Measurements from ENCODE around the gene TMEM41A.
"Not testable (repeated sequence)": the region's sequence is repeated elsewhere in the genome, so short reads cannot be mapped to it uniquely, and the experiment has no call there.

TMEM41A gene

DNA sequence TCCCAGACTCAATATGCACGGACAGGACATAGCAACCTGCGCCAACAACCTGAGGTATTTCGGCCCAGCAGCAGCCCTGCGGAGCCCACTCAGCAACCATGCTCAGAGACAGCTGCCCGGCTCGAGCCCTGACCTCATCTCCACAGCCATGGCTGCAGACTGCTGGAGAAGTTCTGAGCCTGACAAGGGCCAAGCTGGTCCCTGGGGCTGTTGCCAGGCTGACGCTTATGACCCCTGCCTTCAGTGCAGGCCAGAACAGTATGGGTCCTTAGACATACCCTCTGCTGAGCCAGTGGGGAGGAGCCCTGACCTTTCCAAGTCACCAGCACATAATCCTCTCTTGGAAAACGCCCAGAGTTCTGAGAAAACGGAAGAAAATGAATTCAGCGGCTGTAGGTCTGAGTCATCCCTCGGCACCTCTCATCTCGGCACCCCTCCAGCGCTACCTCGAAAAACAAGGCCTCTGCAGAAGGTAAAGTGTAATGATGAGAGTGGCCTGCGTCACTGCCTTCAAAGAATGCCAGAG lies 25.5 kb downstream of the TMEM41A start:
- H3K27ac ChIP-seq, result no peak overlapping the region
- TF ChIP-seq, protein P1, sequence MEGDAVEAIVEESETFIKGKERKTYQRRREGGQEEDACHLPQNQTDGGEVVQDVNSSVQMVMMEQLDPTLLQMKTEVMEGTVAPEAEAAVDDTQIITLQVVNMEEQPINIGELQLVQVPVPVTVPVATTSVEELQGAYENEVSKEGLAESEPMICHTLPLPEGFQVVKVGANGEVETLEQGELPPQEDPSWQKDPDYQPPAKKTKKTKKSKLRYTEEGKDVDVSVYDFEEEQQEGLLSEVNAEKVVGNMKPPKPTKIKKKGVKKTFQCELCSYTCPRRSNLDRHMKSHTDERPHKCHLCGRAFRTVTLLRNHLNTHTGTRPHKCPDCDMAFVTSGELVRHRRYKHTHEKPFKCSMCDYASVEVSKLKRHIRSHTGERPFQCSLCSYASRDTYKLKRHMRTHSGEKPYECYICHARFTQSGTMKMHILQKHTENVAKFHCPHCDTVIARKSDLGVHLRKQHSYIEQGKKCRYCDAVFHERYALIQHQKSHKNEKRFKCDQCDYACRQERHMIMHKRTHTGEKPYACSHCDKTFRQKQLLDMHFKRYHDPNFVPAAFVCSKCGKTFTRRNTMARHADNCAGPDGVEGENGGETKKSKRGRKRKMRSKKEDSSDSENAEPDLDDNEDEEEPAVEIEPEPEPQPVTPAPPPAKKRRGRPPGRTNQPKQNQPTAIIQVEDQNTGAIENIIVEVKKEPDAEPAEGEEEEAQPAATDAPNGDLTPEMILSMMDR (IDR thresholded peaks at IDR 0.05), result no peak

DNA sequence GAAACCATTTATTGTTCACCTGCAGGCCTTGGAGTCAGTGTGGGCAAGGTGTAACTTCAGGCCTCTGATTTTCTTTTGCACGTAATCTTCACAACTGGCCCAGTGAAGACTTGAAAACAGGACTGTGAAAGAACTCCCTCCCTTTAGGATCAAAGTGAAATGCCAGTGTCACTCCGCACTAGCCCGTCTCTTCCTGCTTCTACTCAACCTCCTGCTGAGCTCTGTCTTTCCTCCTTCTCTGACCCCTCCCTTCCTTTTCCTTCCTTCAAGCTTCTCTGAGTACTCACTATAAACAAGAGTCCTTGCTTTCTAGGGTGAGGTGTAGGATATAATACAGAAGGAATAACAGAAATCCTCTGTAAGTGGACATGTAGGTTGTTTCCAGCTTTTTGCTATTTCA lies 28.5 kb downstream of the TMEM41A start:
- TF ChIP-seq, protein P1 (IDR thresholded peaks at IDR 0.05), result no peak
- no peak overlapping the region for H3K4me3 ChIP-seq (ENCODE audit: low read depth in 1 of 2, low read length in 1 of 2)
- H3K4me1 ChIP-seq (ENCODE audit: control insufficient read depth in 1 of 2, insufficient read depth in 1 of 2, low read depth in 1 of 2, low read length in 1 of 2), result no peaks in the 10 kb centered on the region
- H3K27me3 ChIP-seq, result no peaks in the 10 kb centered on the region
- H3K36me3 ChIP-seq, result no peaks in the 10 kb centered on the region
- H3K27ac ChIP-seq, result no peak overlapping the region
- H3K9me3 ChIP-seq, result no peaks in the 10 kb centered on the region

More for the DNA sequence above, 25.5 kb downstream of the TMEM41A start:
- no peaks in the 10 kb centered on the region for H3K36me3 ChIP-seq
- no peaks in the 10 kb centered on the region for H3K9me3 ChIP-seq
- no peaks in the 10 kb centered on the region for H3K4me1 ChIP-seq (ENCODE audit: control insufficient read depth in 1 of 2, insufficient read depth in 1 of 2, low read depth in 1 of 2, low read length in 1 of 2)
- H3K4me3 ChIP-seq (ENCODE audit: low read depth in 1 of 2, low read length in 1 of 2), result no peak overlapping the region
- H3K27me3 ChIP-seq, result no peaks in the 10 kb centered on the region

DNA sequence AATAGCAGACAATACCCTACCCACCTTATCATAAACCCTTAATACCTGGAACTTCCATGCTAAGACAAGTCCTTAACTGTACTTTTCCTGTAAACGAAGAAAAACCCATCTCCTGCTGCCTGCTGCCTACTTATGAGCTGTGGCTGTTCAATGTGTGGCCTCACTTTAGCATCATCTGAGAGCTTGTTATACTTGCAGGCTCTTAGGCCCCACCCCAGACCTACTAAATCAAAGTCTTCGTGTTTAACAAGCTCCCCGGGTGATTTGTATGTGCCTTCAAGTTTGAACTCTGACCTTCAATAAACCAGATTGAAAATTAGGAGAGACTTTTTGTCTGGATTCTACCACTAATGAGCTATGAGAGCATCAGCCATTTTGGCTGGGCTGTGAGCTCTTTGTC lies 29.3 kb downstream of the TMEM41A start:
- Histone ChIP-seq H3K27me3 (no peaks in the 10 kb centered on the region), H3K36me3 (no peaks in the 10 kb centered on the region), H3K9me3 (no peaks in the 10 kb centered on the region), H3K4me3 (ENCODE audit: low read depth in 1 of 2, low read length in 1 of 2) (no peak overlapping the region), H3K27ac (no peak overlapping the region), H3K4me1 (ENCODE audit: control insufficient read depth in 1 of 2, insufficient read depth in 1 of 2, low read depth in 1 of 2, low read length in 1 of 2) (no peaks in the 10 kb centered on the region)
- TF ChIP-seq, protein P1 (IDR thresholded peaks at IDR 0.05), result no peak

DNA sequence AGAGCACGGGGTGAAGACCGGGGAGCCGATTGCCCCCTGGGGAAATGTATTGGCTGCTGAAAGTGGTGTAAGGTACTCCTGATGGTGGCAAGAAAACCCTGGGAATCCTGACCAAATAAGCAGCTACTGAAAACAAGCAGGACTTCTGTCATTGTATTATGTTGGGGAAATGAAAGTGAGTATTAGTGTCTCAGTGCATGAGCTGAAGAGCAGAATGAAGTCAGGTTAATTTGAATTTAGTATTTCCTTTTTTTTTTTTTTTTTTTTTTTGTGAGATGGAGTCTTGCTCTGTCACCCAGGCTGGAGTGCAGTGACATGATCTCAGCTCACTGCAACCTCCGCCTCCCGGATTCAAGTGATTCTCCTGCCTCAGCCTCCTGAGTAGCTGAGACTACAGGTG lies 32.7 kb downstream of the TMEM41A start:
- H3K4me1 ChIP-seq (ENCODE audit: control insufficient read depth in 1 of 2, insufficient read depth in 1 of 2, low read depth in 1 of 2, low read length in 1 of 2); H3K27ac ChIP-seq; H3K27me3 ChIP-seq; H3K4me3 ChIP-seq (ENCODE audit: low read depth in 1 of 2, low read length in 1 of 2); H3K36me3 ChIP-seq; H3K9me3 ChIP-seq: not testable (repeated sequence)

DNA sequence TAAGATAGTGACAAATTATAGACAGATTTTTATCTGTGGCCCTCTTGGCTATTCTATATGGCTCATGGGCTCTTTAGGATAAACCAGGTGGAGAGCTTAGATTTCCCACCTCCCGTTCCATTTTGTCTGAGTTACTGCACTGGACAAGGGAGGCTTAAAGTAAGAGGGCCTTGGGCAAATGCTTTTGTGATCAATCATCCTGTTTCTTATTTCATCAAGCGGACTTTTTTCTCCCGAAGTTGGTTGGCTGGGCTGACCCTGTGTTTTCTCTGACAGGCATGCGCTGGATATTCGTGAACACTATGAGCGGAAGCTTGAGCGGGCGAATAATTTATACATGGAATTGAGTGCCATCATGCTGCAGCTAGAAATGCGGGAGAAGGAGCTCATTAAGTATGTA lies 33.4 kb downstream of the TMEM41A start:
- TF ChIP-seq, protein P1 (IDR thresholded peaks at IDR 0.05), result no peak
- no peaks in the 10 kb centered on the region for H3K27me3 ChIP-seq
- no peaks in the 10 kb centered on the region for H3K9me3 ChIP-seq
- H3K27ac ChIP-seq, result no peak overlapping the region
- H3K36me3 ChIP-seq, result no peaks in the 10 kb centered on the region
- no peak overlapping the region for H3K4me3 ChIP-seq (ENCODE audit: low read depth in 1 of 2, low read length in 1 of 2)
- H3K4me1 ChIP-seq (ENCODE audit: control insufficient read depth in 1 of 2, insufficient read depth in 1 of 2, low read depth in 1 of 2, low read length in 1 of 2), result no peaks in the 10 kb centered on the region

DNA sequence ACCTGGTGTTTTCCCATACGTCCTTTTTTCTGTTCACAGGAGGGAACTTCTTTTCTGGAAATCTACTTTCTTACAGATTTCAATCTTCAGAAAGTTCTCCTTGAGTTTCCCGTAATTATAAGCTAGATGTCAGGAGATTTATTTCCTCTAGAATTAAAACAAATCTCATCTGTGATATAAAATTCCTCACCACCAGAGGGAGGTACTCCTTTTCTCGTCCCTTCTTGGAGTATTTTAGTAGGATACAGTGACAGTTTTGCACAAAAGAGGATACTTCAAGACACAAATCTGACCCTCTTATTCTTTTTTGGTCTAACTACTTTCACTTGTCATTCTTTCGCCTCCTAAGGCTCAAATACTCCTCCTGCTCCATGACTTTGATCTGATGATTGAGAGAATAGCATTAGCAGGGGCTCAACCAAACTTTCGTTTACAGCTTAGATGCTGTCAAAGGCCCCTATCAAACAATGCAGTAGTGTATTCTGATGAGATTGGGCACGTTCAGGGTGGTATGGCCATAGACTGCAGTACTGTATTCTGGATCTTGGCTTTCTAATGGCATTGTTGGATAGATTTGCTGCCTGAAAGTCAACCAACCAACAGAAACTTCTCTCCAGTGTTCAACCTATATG lies 38.0 kb downstream of the TMEM41A start:
- TF ChIP-seq, protein P1 (IDR thresholded peaks at IDR 0.05), result no peak
- no peak overlapping the region for H3K27ac ChIP-seq

More for the DNA sequence above, 38.0 kb downstream of the TMEM41A start:
- no peaks in the 10 kb centered on the region for H3K36me3 ChIP-seq
- no peak overlapping the region for H3K4me3 ChIP-seq (ENCODE audit: low read depth in 1 of 2, low read length in 1 of 2)
- H3K9me3 ChIP-seq, result no peaks in the 10 kb centered on the region
- no peaks in the 10 kb centered on the region for H3K4me1 ChIP-seq (ENCODE audit: control insufficient read depth in 1 of 2, insufficient read depth in 1 of 2, low read depth in 1 of 2, low read length in 1 of 2)
- H3K27me3 ChIP-seq, result no peaks in the 10 kb centered on the region
